Astrocyte of the spinal cord (primary cell): ENCODE measurements around the gene USP25.

Experiments
- DNase-seq: peaks from one replicate; pipeline ENCODE4 v3.0.0; 2011; ENCODE audit warnings: low read depth, low spot score
- H3K4me3 ChIP-seq: 2 replicates; pipeline ENCODE4 v1.5.1; 2011; ENCODE audit warnings: low read depth, mild to moderate bottlenecking, low read length, moderate library complexity
- in situ Hi-C: cut with HindIII; loops from 2 replicates; pipeline ENCODE4 v1.10.0; 2017; ENCODE audit warnings: low sequenced_read_pairs
- TF ChIP-seq, protein P1 (sequence below): IDR thresholded peaks from 2 replicates; pipeline ENCODE4 v1.5.1; 2012; ENCODE audit warnings: low read depth, mild to moderate bottlenecking, low read length, inconsistent platforms

The USP25 gene

GRCh38 chr21:15713412-15713811, 16.4 kb upstream of the USP25 start:
- TF ChIP-seq, protein P1, sequence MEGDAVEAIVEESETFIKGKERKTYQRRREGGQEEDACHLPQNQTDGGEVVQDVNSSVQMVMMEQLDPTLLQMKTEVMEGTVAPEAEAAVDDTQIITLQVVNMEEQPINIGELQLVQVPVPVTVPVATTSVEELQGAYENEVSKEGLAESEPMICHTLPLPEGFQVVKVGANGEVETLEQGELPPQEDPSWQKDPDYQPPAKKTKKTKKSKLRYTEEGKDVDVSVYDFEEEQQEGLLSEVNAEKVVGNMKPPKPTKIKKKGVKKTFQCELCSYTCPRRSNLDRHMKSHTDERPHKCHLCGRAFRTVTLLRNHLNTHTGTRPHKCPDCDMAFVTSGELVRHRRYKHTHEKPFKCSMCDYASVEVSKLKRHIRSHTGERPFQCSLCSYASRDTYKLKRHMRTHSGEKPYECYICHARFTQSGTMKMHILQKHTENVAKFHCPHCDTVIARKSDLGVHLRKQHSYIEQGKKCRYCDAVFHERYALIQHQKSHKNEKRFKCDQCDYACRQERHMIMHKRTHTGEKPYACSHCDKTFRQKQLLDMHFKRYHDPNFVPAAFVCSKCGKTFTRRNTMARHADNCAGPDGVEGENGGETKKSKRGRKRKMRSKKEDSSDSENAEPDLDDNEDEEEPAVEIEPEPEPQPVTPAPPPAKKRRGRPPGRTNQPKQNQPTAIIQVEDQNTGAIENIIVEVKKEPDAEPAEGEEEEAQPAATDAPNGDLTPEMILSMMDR, result no peak
- no peak overlapping the region for H3K4me3 ChIP-seq
- in situ Hi-C loops, result no loop called here
- no peak for DNase-seq

GRCh38 chr21:15718711-15719110, 11.1 kb upstream of the USP25 start:
- H3K4me3 ChIP-seq, result no peak overlapping the region
- in situ Hi-C loops, result no loop called here
- TF ChIP-seq, protein P1, result no peak
- DNase-seq, result no peak

DNA sequence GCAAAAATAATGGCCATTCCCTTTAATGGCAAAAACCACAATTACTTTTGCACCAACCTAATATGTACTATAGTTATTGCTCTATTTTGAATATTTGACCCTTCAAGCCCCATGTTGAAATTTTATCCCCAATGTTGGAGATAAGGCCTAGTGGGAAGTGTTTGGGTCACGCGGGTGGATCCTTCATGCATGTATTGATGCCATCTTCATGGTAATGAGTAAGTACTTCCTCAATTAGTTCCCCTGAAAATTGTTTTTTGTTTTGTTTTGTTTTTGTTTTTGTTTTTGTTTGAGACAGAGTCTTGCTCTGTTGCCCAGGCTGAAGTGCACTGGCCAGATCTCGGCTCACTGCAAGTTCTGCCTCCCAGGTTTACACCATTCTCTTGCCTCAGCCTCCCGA, 9.8 kb upstream of the USP25 start:
- in situ Hi-C loops, result no loop called here
- H3K4me3 ChIP-seq, result no peak overlapping the region
- TF ChIP-seq, protein P1, result no peak
- DNase-seq, result no peak

GRCh38 chr21:15722591-15723324, 7.0 kb upstream of the USP25 start:
- in situ Hi-C loops, result no loop called here
- no peak for DNase-seq
- no peak overlapping the region for H3K4me3 ChIP-seq
- TF ChIP-seq, protein P1, result no peak

GRCh38 chr21:15725949-15726348, 3.8 kb upstream of the USP25 start:
- in situ Hi-C loops, result no loop called here
- TF ChIP-seq, protein P1, result no peak
- no peak for DNase-seq
- H3K4me3 ChIP-seq, result no peak overlapping the region

DNA sequence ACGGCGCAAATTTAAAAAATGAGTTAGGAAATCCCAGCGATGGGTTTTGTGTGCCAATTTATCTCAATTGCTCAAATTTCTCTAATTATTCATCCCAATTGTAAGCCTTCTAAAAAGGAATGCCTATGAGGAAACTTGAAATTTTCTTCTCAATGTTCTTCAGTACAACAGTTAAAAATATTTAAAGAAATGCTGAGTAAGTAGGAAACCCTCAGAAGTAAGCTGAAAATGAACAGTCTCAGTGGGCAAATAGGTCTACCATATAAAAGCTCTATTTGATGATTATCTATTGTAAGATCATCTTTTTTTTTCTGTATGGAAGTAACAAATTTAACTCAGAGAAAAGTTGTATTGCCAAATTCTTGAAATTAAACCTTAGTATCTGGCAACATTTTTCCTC, 1.7 kb upstream of the USP25 start:
- in situ Hi-C loops, result no loop called here
- no peak for DNase-seq
- H3K4me3 ChIP-seq, result no peak overlapping the region
- TF ChIP-seq, protein P1, result no peak
